ENCODE data around the gene DLG2.

DLG2 gene

DNA sequence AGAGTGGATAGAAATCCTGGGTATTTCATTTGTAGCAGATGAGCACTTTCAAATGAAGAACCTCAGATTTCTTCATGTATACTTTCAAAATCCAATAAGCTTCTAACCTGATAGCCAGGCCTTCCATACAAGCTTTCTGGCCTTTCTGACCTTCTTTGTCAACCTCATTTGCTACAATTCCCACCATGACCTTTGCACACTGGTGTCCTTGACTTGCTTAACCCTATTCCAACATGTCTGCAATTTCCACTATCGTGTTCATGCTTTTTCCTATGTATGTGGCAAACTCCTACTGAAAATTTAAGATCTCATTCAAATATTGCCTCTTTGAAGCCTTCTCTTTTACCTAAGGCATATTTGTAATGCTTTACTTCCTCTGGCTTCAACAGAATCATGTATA lies 2098.9 kb downstream of the DLG2 start:
- no peaks in the 10 kb centered on the region for H4K20me1 ChIP-seq (ENCODE audit: insufficient read depth, low read length)
- H3K4me3 ChIP-seq (ENCODE audit: low read depth, low read length, poor library complexity, severe bottlenecking) = no peak overlapping the region
- no peaks in the 10 kb centered on the region for H3F3A ChIP-seq (ENCODE audit: insufficient read depth, low read length)
- no peaks in the 10 kb centered on the region for H3K9me2 ChIP-seq (ENCODE audit: low read depth, low read length)
- no peak overlapping the region for H3K4me2 ChIP-seq (ENCODE audit: low read length)
- peaks cover 12% of the 10 kb centered on the region for H3K4me1 ChIP-seq (ENCODE audit: insufficient read depth, low read length, severe bottlenecking)
- H3K9me3 ChIP-seq (ENCODE audit: low read length) = no peaks in the 10 kb centered on the region
- H3K79me2 ChIP-seq (ENCODE audit: insufficient read depth, low read length) = no peaks in the 10 kb centered on the region
- no peak overlapping the region for H3K27ac ChIP-seq (ENCODE audit: low read depth, low read length, poor library complexity, severe bottlenecking)
- H3K9ac ChIP-seq (ENCODE audit: low read length) = no peak overlapping the region
- TF ChIP-seq, protein P1, sequence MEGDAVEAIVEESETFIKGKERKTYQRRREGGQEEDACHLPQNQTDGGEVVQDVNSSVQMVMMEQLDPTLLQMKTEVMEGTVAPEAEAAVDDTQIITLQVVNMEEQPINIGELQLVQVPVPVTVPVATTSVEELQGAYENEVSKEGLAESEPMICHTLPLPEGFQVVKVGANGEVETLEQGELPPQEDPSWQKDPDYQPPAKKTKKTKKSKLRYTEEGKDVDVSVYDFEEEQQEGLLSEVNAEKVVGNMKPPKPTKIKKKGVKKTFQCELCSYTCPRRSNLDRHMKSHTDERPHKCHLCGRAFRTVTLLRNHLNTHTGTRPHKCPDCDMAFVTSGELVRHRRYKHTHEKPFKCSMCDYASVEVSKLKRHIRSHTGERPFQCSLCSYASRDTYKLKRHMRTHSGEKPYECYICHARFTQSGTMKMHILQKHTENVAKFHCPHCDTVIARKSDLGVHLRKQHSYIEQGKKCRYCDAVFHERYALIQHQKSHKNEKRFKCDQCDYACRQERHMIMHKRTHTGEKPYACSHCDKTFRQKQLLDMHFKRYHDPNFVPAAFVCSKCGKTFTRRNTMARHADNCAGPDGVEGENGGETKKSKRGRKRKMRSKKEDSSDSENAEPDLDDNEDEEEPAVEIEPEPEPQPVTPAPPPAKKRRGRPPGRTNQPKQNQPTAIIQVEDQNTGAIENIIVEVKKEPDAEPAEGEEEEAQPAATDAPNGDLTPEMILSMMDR (IDR thresholded peaks at IDR 0.05; ENCODE audit: low read length) = no peak
- no peak for TF ChIP-seq EZH2 (IDR thresholded peaks at IDR 0.05; ENCODE audit: borderline replicate concordance, low read length)
- no peaks in the 10 kb centered on the region for H3K27me3 ChIP-seq (ENCODE audit: insufficient read depth, low read length)
- no peak overlapping the region for H2AFZ ChIP-seq (ENCODE audit: low read length)
- peaks cover 18% of the 10 kb centered on the region for H3K36me3 ChIP-seq (ENCODE audit: insufficient read depth, low read length)

DNA sequence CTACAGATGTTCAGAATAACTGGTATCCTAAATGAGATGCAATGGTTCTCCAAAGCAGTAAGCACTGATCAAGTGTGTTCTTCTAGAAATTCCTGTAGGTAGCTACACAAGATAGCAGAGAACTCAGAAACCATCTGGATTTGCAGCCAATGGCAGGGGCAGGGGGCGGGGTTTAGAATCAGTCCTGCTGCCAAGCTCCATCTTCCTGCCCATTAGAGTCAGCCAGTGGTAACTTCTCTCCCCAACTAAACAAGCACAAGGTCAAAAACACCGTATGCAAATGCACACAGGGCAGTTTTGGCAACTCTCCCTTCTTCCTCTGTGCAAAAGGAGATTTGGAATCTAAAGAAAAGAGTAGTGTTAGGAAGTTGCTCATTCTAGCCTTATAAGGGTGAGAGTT lies 2103.5 kb downstream of the DLG2 start:
- Histone ChIP-seq H3K9me2 (ENCODE audit: low read depth, low read length) (no peaks in the 10 kb centered on the region), H4K20me1 (ENCODE audit: insufficient read depth, low read length) (no peaks in the 10 kb centered on the region), H3K36me3 (ENCODE audit: insufficient read depth, low read length) (0 out of 2 replicates have a peak, but pooled peaks cover 4% of the 10 kb centered on the region), H3K27ac (ENCODE audit: low read depth, low read length, poor library complexity, severe bottlenecking) (no peak overlapping the region), H3K9me3 (ENCODE audit: low read length) (peaks cover 3% of the 10 kb centered on the region; the same call in 1 of the 2 replicates), H3K4me2 (ENCODE audit: low read length) (no peak overlapping the region), H3F3A (ENCODE audit: insufficient read depth, low read length) (no peaks in the 10 kb centered on the region), H3K4me3 (ENCODE audit: low read depth, low read length, poor library complexity, severe bottlenecking) (no peak overlapping the region), H3K79me2 (ENCODE audit: insufficient read depth, low read length) (no peaks in the 10 kb centered on the region), H3K9ac (ENCODE audit: low read length) (no peak overlapping the region), H3K27me3 (ENCODE audit: insufficient read depth, low read length) (no peaks in the 10 kb centered on the region), H2AFZ (ENCODE audit: low read length) (no peak overlapping the region), H3K4me1 (ENCODE audit: insufficient read depth, low read length, severe bottlenecking) (peaks cover 24% of the 10 kb centered on the region)
- TF ChIP-seq, protein P1 (IDR thresholded peaks at IDR 0.05; ENCODE audit: low read length) = no peak
- TF ChIP-seq EZH2 (IDR thresholded peaks at IDR 0.05; ENCODE audit: borderline replicate concordance, low read length) = no peak

DNA sequence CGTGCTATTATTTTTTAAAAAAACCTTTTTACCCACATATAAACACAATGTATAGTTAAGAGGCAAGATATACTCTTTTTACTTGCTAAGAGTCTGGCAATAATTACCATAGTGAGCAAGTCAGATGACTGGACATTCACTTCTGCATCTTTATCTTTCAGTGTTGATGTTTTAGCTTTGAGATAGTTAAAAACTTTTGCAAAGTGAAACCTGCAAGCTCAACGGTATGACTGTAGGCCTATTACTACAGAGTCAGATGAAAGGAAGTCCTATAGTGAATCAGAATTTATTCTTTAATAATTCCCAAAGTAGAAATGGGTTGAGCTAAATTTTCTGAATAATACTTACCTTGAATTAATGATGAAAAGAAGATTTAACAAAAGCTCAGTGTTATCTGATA lies 2104.2 kb downstream of the DLG2 start:
- Histone ChIP-seq H3K27me3 (ENCODE audit: insufficient read depth, low read length) (no peaks in the 10 kb centered on the region), H3K4me2 (ENCODE audit: low read length) (no peak overlapping the region), H3K79me2 (ENCODE audit: insufficient read depth, low read length) (no peaks in the 10 kb centered on the region), H3K27ac (ENCODE audit: low read depth, low read length, poor library complexity, severe bottlenecking) (no peak overlapping the region), H3K9me2 (ENCODE audit: low read depth, low read length) (no peaks in the 10 kb centered on the region), H3K9ac (ENCODE audit: low read length) (no peak overlapping the region), H3K4me1 (ENCODE audit: insufficient read depth, low read length, severe bottlenecking) (peaks cover 24% of the 10 kb centered on the region), H3K36me3 (ENCODE audit: insufficient read depth, low read length) (0 out of 2 replicates have a peak, but pooled peaks cover 4% of the 10 kb centered on the region), H3F3A (ENCODE audit: insufficient read depth, low read length) (no peaks in the 10 kb centered on the region), H3K9me3 (ENCODE audit: low read length) (peaks cover 3% of the 10 kb centered on the region; the same call in 1 of the 2 replicates), H2AFZ (ENCODE audit: low read length) (no peak overlapping the region), H3K4me3 (ENCODE audit: low read depth, low read length, poor library complexity, severe bottlenecking) (no peak overlapping the region), H4K20me1 (ENCODE audit: insufficient read depth, low read length) (no peaks in the 10 kb centered on the region)
- no peak for TF ChIP-seq EZH2 (IDR thresholded peaks at IDR 0.05; ENCODE audit: borderline replicate concordance, low read length)
- TF ChIP-seq, protein P1 (IDR thresholded peaks at IDR 0.05; ENCODE audit: low read length) = no peak

All from OCI-LY1 (cell line).